NCI-H128 (cell line): Measurements from ENCODE around the gene RSRC1.
"Not testable (repeated sequence)": the region's sequence is repeated elsewhere in the genome, so short reads cannot be mapped to it uniquely, and the experiment has no call there.

ENCODE experiments used
- DNase-seq: peaks from one replicate; lab custom pipeline; 2025; ENCODE audit not compliant: unreplicated experiment; lab: John Stamatoyannopoulos, UW

RSRC1 gene

GRCh38 chr3:158516729-158517128 is 406.8 kb downstream of the RSRC1 start:
- not testable (repeated sequence) for DNase-seq

DNA sequence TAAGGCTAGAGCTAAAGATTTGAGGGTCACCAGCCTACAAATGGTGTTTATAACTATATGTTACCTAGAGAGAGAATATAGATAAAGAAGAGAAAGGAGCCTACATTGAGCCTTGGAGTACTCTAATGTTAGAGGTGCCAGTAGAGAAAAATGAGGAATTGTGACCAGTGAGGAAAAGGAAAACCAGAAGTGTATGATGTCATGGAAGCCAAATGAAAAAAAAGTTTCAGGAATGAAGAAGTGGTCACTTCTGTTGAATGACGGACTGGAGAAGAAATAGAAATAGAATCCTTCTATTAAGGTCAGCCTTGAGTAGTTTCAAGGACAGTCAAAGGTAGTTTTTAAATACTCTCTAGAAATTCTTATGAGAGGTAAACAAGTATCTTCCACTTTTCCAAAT is 409.9 kb downstream of the RSRC1 start:
- DNase-seq = no peak

DNA sequence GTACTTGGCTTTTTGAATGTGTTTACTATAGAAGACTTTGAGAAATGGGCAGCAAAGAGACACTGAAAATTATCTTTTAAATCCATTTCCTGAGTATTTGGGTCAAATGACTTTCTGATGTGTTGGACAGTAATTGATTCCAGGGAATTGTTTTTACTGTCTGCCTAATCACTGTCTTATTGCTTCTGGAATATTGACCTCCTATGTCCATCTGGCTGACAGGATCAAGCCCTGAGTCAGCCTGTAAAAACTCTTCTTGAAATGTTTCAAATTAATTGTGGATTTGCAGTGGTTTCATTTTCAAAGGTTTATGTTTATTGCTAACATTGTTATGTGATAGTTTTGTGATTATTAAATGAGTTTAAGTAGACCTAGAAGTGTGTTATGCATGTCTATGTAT is 410.5 kb downstream of the RSRC1 start:
- no peak for DNase-seq

DNA sequence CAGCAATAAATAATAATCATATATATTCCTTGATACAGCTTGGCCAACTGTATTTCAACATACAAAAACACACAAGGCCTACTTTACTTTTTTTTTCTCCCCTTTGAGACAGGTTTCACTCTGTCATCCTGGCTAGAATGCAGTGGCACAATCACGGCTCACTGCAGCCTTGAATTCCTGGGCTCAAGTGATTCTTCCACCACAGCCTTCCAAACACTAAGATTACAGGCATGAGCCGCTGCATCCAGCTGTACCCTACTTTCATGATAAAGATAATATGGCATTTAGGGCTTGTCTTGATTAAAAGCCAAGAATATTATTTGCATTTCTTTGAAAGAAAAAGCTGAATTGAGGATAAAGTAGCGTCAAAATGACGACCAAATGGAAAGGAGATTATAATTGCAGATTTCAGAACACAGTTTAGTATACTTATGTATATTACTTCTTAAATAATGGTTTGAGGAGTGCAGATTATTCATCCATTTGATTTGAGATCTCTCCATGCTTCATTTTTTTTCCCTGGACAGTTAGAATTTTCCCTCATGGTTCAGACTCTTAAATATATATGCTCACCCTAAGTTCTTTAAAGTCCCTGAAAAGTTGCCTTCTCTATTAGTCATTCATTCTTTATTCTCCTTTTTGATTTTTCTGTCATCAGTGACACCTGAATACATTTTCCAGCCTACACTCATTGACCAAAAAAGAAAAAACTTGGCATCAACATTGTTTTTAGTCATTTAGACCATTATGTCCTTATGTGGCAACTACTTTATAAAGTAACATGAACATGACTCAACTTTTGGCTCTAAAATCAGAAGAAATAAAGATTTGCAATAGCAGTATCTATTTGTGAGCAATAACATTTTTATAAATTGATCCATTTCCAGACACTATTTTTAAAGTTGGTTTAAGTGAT is 412.6 kb downstream of the RSRC1 start:
- no peak for DNase-seq

DNA sequence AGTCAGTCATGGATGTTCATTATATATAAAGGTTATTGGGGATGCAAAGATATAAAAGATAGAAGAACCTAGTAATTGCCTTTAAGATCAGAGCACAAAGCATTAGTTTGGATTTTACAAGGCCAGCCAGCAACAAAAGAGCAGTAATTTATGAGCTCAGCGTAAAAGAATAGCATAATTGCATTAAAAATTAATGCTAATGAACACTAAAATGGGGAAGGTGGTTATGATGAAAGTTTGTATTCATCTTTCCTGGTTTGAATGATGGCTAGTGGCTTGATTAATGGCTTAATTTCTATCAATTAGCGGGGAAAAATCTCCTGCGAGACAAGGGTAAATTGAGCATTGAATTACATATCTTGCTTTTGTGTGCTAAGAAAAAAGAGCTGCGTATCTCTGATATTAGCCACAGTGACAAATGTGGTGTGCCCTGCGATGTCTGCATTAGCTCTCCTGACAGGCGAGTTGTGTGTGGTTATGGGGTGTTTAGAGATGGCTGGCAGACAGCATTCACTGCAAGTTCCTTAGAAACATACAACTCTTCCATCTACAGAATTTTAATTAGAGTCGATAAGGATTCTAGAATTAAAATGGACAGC is 418.3 kb downstream of the RSRC1 start:
- DNase-seq = no peak

DNA sequence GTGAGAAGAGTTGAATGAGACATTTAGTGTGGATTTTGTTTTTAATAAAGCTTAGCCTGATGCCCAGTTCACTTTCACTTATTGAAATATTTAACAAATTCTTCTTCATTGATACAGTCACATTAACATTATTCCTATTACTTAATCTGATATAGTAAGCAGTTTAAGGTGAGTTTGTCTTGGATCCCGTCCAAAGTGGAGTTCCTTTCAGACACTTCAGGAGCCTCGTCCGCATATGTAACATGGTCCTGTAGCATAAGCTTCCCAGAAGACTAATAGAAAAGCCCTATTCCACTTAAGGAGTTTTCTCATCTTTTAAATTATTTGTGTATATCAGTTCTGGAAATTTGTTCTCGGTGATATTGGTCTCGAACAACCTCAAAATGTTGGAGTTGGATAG is 421.4 kb downstream of the RSRC1 start:
- DNase-seq = no peak

DNA sequence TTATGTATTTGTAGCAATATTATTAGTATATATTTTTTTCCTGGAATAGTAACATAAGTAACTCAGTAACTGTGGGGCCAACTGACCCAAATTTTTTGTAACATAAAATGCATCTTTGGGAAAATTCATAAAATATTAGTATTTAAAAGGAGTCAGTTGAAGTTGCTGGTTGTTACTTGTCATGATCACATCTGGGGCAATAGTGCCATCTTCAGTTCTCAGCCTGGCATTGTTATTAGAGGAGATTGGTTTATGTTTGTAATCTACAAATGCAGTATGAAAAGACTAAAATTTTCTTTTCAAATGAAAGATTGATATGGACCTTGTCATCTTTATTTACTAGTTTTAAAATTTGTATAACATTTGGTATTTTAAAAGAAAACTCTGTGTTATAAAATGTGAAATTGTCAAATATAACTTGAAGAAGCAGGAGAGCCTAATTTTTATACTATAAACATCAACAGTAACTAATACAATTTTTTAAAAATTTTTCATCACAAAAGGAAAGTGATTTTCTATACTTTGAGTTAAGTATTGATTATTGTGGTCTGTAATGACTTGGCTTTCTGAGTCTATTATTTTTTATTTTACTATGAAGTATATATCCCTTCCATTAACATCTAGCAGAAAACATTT is 422.3 kb downstream of the RSRC1 start:
- no peak for DNase-seq

DNA sequence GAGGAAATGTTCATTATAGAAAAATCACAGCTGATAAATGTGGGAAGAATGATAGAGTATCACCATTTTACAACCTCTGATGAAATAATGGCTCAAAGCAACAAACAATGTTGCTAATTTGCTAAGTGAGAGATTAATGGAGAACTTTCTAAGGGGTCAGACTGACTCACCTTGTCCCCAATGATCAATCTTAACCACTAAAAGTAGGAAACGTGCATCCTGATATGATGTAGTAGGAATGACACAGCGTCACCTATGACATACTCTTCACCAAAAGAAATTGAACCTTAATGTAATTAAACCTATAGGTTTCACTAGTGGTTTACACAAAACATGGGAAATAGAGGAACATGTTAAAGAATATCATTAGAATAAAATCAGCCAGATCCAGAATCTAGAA is 426.0 kb downstream of the RSRC1 start:
- DNase-seq = no peak

- DNase-seq = no peak
These were observed 429.6 kb downstream of the RSRC1 start for GRCh38 chr3:158539414-158540014.

DNA sequence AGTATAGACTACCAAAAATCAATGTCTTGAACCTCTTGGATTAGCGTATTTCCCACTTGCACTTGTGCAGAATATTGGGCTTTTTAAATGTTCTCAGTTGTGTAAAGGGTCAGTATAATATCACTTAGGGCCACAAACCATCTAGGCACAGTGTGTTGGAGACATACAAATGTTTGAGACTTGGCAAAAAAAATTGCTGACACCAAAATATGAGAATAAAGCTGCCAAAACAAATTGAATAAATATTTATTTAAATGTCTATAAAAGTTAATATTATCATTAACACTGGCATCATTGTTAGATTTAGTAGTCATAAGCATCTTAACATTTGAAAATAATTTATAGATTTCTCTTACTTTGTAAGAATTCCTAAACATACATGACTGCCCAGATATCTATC is 430.2 kb downstream of the RSRC1 start:
- DNase-seq = no peak

GRCh38 chr3:158548691-158549090 is 438.8 kb downstream of the RSRC1 start:
- no peak for DNase-seq

- not testable (repeated sequence) for DNase-seq
These were observed 440.0 kb downstream of the RSRC1 start for GRCh38 chr3:158549938-158550337.

GRCh38 chr3:158552124-158552523 is 442.2 kb downstream of the RSRC1 start:
- DNase-seq = no peak

- no peak for DNase-seq
These were observed 449.6 kb downstream of the RSRC1 start for GRCh38 chr3:158559504-158559903.

DNA sequence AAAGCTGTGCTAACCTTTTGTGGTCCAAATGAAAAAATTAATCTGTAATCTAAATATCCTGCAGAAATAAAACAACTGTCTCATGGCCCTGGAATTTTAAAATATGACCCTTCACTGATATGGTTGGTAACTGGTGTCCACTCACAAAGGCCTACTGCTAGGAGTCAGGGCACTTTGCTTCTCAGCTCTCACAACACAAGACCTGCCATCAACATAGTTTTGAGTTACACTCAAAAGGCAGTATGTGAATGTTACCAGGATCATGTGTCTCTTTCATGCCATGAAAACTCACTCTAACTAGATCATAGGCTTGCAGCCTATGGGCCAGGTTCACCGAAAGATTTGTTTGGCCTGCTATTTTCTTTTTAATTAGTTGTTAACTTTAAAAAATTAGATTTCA is 451.1 kb downstream of the RSRC1 start:
- no peak for DNase-seq

- DNase-seq = no peak
These were observed 452.8 kb downstream of the RSRC1 start for GRCh38 chr3:158562674-158563073.

- DNase-seq = no peak
These were observed 453.2 kb downstream of the RSRC1 start for GRCh38 chr3:158563076-158563475.

GRCh38 chr3:158565076-158565475 is 455.2 kb downstream of the RSRC1 start:
- DNase-seq = no peak

DNA sequence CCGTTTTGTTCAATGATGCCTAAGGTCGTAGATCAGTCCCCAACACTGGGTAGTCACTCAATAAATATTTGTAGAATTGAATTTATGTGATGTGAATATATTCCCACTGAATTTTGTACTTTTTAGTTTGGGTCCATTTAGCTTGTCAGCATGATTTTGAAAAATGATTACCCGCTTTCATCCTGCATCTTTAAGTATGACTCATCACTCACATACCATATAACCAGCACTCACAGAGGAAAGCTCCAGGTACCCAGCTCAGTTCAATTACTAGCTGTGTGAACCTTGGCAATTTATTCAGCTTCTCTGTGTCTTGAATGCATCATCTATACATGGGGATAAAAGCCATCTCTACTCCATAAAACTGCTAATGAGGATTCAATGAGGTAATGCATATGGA is 458.9 kb downstream of the RSRC1 start:
- DNase-seq = no peak

- no peak for DNase-seq
These were observed 459.9 kb downstream of the RSRC1 start for GRCh38 chr3:158569794-158570193.

GRCh38 chr3:158570999-158571702 is 461.3 kb downstream of the RSRC1 start, which contains the start of gene MLF1:
MLF1 (plus strand) TSS chr3:158571194; CDS start chr3:158571301, 107 bp downstream.
- DNase-seq = peak; percentile 91
